Upper lobe of right lung (tissue), 1 donor: ENCODE results near the gene ALCAM. TPM values are rescaled to one million over a fixed set of nuclear protein-coding genes. Genes with fewer than 3 reads are reported as not detected.

Experiments
- ATAC-seq: fragments of 200-7000 bp; cut with Tn5 transposase; one replicate; pipeline ENCODE4 v1.9.1; 2020; ENCODE audit warnings: mild to moderate bottlenecking, moderate library complexity
- DNase-seq: peaks from one replicate; pipeline ENCODE4 v3.0.0-alpha.2; 2020
- H3K27ac ChIP-seq: fragments of 200-600 bp; one replicate; pipeline ENCODE4 v1.8.0; 2022
- H3K27me3 ChIP-seq: fragments of 200-600 bp; one replicate; pipeline ENCODE4 v1.8.0; 2022; ENCODE audit warnings: mild to moderate bottlenecking
- H3K36me3 ChIP-seq: fragments of 200-600 bp; one replicate; pipeline ENCODE4 v1.8.0; 2022
- H3K4me1 ChIP-seq: fragments of 200-600 bp; one replicate; pipeline ENCODE4 v1.8.0; 2022
- H3K4me3 ChIP-seq: fragments of 200-600 bp; one replicate; pipeline ENCODE4 v1.8.0; 2022; ENCODE audit warnings: mild to moderate bottlenecking
- H3K9me3 ChIP-seq: fragments of 200-600 bp; one replicate; pipeline ENCODE4 v1.8.0; 2022
- intact Hi-C: fragments of 100-400 bp; cut with DNase I; formaldehyde crosslinking; loops from one replicate; pipeline ENCODE4 v1.11.0; 2022
- total RNA-seq: library from RNA; stranded (reverse); fragmentation: NEBNext Ultra II Directional; extraction: Animal tissue kit (Norgen Biotek cat#: 25700); gene quantifications from one replicate; pipeline ENCODE4 v1.2.1, GENCODE V29; 2021
- TF ChIP-seq, protein P1 (sequence below): fragments of 200-600 bp; IDR thresholded peaks from one replicate; pipeline ENCODE4 v1.8.0; 2022; ENCODE audit warnings: antibody characterized with exemption
- donor health status: DM: no; HTN: yes; CAD: no; lungs with severe emphysema.

ALCAM gene
- total RNA-seq, 1 donor from 2014 or later: 202 TPM

DNA sequence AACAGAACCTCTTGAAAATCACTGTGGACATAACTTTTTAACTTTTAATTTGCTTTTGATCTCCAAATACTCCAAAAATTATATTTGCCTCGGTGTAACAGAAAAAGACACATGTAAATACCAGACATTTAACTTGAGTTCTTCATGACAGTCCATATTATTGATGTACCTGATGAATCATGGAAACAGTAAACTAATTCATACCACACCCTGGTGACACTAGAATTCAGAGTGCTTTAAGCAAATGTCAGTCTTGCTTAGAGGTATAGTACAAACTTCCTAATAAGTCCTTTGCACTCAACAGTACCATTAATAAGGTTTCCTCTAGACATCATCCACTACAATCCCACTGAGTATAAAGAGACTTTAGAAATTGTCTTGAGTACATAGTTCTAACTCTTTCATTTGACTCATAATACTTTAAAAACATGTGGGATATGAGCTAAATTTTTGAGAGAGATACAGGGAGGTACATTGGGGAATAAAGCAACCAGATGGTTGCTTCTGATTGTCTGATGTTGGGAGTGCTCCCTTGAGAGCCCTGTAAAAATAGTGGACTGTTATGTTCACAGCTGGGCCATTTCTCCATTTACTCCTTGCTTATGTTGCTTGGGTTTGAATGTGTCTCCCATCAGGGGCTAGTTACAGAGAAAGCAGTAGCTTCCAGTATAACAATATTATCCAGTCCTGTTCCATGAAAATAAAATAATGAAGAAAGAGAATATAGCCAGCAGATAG, 175.7 kb downstream of the ALCAM start:
- Histone ChIP-seq H3K9me3 (no peaks in the 10 kb centered on the region), H3K27me3 (no peaks in the 10 kb centered on the region), H3K27ac (no peak overlapping the region), H3K4me1 (no peaks in the 10 kb centered on the region), H3K36me3 (peaks cover 34% of the 10 kb centered on the region), H3K4me3 (no peak overlapping the region)
- intact Hi-C loops: no loop called here
- ATAC-seq (no peak), DNase-seq (no peak)
- TF ChIP-seq, protein P1, sequence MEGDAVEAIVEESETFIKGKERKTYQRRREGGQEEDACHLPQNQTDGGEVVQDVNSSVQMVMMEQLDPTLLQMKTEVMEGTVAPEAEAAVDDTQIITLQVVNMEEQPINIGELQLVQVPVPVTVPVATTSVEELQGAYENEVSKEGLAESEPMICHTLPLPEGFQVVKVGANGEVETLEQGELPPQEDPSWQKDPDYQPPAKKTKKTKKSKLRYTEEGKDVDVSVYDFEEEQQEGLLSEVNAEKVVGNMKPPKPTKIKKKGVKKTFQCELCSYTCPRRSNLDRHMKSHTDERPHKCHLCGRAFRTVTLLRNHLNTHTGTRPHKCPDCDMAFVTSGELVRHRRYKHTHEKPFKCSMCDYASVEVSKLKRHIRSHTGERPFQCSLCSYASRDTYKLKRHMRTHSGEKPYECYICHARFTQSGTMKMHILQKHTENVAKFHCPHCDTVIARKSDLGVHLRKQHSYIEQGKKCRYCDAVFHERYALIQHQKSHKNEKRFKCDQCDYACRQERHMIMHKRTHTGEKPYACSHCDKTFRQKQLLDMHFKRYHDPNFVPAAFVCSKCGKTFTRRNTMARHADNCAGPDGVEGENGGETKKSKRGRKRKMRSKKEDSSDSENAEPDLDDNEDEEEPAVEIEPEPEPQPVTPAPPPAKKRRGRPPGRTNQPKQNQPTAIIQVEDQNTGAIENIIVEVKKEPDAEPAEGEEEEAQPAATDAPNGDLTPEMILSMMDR: no peak

DNA sequence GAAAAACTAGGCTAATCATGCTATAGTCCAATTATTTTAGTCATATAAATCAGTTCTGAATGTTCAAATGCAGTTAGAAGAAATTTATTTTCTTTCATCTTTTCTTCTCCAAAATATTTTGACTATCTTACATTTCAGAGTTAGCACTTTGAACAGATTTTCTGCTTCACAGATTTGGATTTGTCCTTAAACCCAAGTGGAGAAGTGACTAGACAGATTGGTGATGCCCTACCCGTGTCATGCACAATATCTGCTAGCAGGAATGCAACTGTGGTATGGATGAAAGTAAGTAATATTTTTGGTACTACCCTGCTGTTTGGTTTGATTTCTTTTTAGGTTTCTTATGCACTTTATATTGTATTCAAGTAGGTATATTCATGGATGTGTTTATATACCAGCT, 178.3 kb downstream of the ALCAM start:
- no peak for ATAC-seq
- TF ChIP-seq, protein P1: no peak
- intact Hi-C loops: no loop called here
- Histone ChIP-seq H3K27me3 (no peaks in the 10 kb centered on the region), H3K36me3 (peaks cover 52% of the 10 kb centered on the region), H3K9me3 (no peaks in the 10 kb centered on the region), H3K4me3 (no peak overlapping the region), H3K4me1 (no peaks in the 10 kb centered on the region), H3K27ac (no peak overlapping the region)
- DNase-seq: no peak

DNA sequence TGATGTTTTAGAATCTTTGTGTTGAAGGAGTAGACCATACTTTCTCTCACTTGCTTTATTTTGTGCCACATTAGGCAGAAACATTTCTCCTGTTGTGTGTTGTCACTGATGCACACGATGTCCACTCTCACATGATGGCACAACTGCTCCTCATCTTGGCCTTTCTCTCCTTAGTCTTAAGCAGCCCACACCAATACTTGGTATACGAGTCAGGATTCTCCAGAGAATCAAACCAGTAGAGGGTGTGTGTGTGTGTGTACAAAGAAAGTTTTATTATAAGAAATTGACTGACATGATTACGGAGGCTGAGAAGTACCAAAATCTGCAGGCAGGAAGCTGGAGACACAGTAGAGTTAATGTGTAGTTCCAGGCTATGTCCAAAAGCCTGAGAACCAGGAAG, 187.1 kb downstream of the ALCAM start:
- TF ChIP-seq, protein P1: no peak
- H3K27me3 ChIP-seq: no peaks in the 10 kb centered on the region
- ATAC-seq: no peak
- H3K4me1 ChIP-seq: no peaks in the 10 kb centered on the region
- no peak overlapping the region for H3K27ac ChIP-seq
- intact Hi-C loops: no loop called here
- peaks cover 46% of the 10 kb centered on the region for H3K36me3 ChIP-seq
- no peaks in the 10 kb centered on the region for H3K9me3 ChIP-seq
- no peak overlapping the region for H3K4me3 ChIP-seq
- no peak for DNase-seq

DNA sequence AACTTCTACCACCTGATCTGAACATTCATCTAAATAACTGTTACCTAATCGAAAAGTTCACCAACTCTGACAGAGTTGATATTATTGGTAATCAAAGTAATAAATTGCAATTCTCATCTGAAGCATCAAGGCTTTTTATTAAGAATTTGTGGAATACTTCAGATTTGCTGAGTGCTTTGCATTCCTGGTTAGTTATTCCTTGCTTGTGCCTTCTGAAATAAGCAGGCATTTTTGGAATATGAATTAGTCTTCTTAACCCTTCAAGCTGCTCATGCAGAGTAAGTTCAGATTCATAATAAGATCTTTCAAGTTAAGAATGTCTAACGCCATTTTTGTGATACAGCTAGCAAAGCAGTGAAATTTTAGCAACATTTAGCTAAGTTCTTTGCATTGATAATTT, 188.5 kb downstream of the ALCAM start:
- ATAC-seq (no peak), DNase-seq (no peak)
- no peaks in the 10 kb centered on the region for H3K9me3 ChIP-seq
- H3K4me3 ChIP-seq: no peak overlapping the region
- no peaks in the 10 kb centered on the region for H3K4me1 ChIP-seq
- no peaks in the 10 kb centered on the region for H3K27me3 ChIP-seq
- intact Hi-C loops: no loop called here
- H3K27ac ChIP-seq: no peak overlapping the region
- TF ChIP-seq, protein P1: no peak
- H3K36me3 ChIP-seq: peaks cover 41% of the 10 kb centered on the region

DNA sequence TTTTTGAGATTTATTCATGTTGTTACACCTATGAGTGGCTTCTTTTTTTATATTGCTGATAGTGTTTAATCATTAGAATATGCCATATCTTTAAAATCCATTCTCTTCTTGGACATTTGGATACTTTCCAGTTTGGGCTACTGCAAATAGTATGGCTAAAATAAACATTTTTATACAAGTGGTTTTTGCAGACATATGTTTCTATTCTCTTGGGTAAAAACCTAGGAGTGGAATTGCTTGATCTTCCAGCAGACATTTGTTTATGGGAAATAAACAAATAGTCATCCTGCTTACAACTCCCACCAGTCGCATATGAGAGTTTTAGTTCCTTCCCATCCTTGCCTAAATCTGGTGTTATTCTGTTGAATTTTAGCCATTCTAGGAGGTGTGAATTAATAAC, 193.1 kb downstream of the ALCAM start:
- Histone ChIP-seq H3K4me3 (no peak overlapping the region), H3K9me3 (no peaks in the 10 kb centered on the region), H3K4me1 (no peaks in the 10 kb centered on the region), H3K36me3 (no peaks in the 10 kb centered on the region), H3K27ac (no peak overlapping the region), H3K27me3 (no peaks in the 10 kb centered on the region)
- ATAC-seq (no peak), DNase-seq (no peak)
- TF ChIP-seq, protein P1: no peak
- intact Hi-C loops: no loop called here

DNA sequence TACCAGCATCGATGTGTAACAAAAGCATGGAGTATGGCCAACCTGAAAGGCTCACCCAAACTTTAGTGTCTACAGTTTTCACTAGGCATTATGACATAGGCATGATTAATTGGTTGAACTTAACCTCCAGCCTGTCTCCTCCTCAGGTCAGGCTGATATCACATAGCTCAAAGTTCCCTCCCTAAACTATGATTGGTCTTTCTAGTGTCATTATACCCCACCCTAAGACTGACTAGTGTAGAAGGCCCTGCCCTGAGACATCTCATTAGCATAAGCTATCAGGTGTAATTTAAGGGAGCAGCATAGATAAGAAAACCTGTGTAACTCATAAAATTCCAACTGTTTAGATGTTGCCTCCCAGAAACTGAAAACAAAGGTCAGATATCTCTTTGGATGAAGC, 195.2 kb downstream of the ALCAM start:
- ATAC-seq: no peak

More for the DNA sequence above, 195.2 kb downstream of the ALCAM start:
- intact Hi-C loops: no loop called here
- H3K27ac ChIP-seq: no peak overlapping the region
- TF ChIP-seq, protein P1: no peak
- H3K4me3 ChIP-seq: no peak overlapping the region
- H3K9me3 ChIP-seq: no peaks in the 10 kb centered on the region
- no peaks in the 10 kb centered on the region for H3K27me3 ChIP-seq
- DNase-seq: no peak
- H3K36me3 ChIP-seq: no peaks in the 10 kb centered on the region
- no peaks in the 10 kb centered on the region for H3K4me1 ChIP-seq
